SK-N-SH (cell line): Measurements from ENCODE around the gene CES5A. TPM values are rescaled to one million over a fixed set of nuclear protein-coding genes. Genes with fewer than 3 reads are reported as not detected.

Experiments
- CTCF ChIA-PET: fragments of 300-600, 350-600 bp; formaldehyde crosslinking; extraction: SDS; loops from one replicate; lab custom pipeline; 2021; lab: Yijun Ruan, JAX
- POLR2A ChIA-PET: fragments of 350-600 bp; sonication (Branson Sonifier 250); formaldehyde crosslinking; extraction: SDS; loops from one replicate; lab custom pipeline; 2020; ENCODE audit warnings: antibody characterized with exemption, inconsistent platforms; lab: Yijun Ruan, JAX
- DNase-seq: peaks from one replicate; pipeline ENCODE4 v3.0.0; 2012
- H2AFZ ChIP-seq: fragments of 200-600 bp; sonication (generic); 2 replicates; pipeline ENCODE4 v1.8.1; 2016; ENCODE audit warnings: antibody characterized with exemption, mild to moderate bottlenecking, low read depth
- H3F3A ChIP-seq: fragments of 200-600 bp; sonication (generic); replicated peaks from 2 replicates; pipeline ENCODE3; 2016; ENCODE audit warnings: antibody characterized with exemption, mild to moderate bottlenecking; ENCODE audit not compliant: insufficient read depth
- H3K27ac ChIP-seq, 2 experiments: fragments of 200-500 bp in 1 of 2; fragments of 200-600 bp in 1 of 2; sonication (Bioruptor generic) in 1 of 2; sonication (generic), shearing (Covaris generic) in 1 of 2; 2 replicates each; pipeline versions ENCODE4 v1.5.1 to v1.6.1; 2014 to 2016; ENCODE audit warnings: low read depth in 2 of 2, inconsistent platforms in 1 of 2, low read length in 1 of 2, mild to moderate bottlenecking in 1 of 2, mixed read lengths in 1 of 2
- H3K27me3 ChIP-seq: fragments of 200-600 bp; sonication (generic), shearing (Covaris generic); 2 replicates; pipeline ENCODE4 v1.6.1; 2016; ENCODE audit warnings: mixed run types; ENCODE audit not compliant: insufficient read depth
- H3K36me3 ChIP-seq, 2 experiments: fragments of 200-500 bp in 1 of 2; fragments of 200-600 bp in 1 of 2; sonication (Bioruptor generic) in 1 of 2; sonication (generic) in 1 of 2; replicated peaks in 1 of 2; 2 replicates each; pipeline versions ENCODE3 to v1.5.1; 2014 to 2016; ENCODE audit warnings: low read length in 1 of 2, mild to moderate bottlenecking in 1 of 2; ENCODE audit not compliant: insufficient read depth in 2 of 2, control insufficient read depth in 1 of 2
- H3K4me1 ChIP-seq, 2 experiments: fragments of 200-500 bp in 1 of 2; fragments of 200-600 bp in 1 of 2; sonication (Bioruptor generic) in 1 of 2; sonication (generic), shearing (Covaris generic) in 1 of 2; 2 replicates each; pipeline versions ENCODE4 v1.5.1 to v1.6.1; 2014 to 2016; ENCODE audit warnings: low read depth in 1 of 2, low read length in 1 of 2, mixed run types in 1 of 2; ENCODE audit not compliant: insufficient read depth in 2 of 2, control insufficient read depth in 1 of 2
- H3K4me2 ChIP-seq: fragments of 200-600 bp; sonication (generic), shearing (Covaris generic); 2 replicates; pipeline ENCODE4 v1.6.1; 2017; ENCODE audit warnings: mixed run types
- H3K4me3 ChIP-seq, 2 experiments: fragments of 200-500 bp in 1 of 2; fragments of 200-600 bp in 1 of 2; sonication (Bioruptor generic) in 1 of 2; sonication (generic), shearing (Covaris generic) in 1 of 2; 2 replicates each; pipeline versions ENCODE4 v1.5.1 to v1.8.1; 2014 to 2016; ENCODE audit warnings: low read depth in 2 of 2, inconsistent platforms in 1 of 2, low read length in 1 of 2, mild to moderate bottlenecking in 1 of 2, mixed read lengths in 1 of 2, moderate library complexity in 1 of 2
- H3K79me2 ChIP-seq: fragments of 200-600 bp; sonication (generic); 2 replicates; pipeline ENCODE4 v1.8.1; 2017; ENCODE audit warnings: mild to moderate bottlenecking; ENCODE audit not compliant: insufficient read depth
- H3K9ac ChIP-seq: fragments of 200-600 bp; sonication (generic); 2 replicates; pipeline ENCODE4 v1.6.1; 2017; ENCODE audit warnings: mixed run types
- H3K9me2 ChIP-seq: fragments of 200-600 bp; sonication (generic); 2 replicates; pipeline ENCODE4 v1.6.1; 2017; ENCODE audit warnings: mixed run types
- H3K9me3 ChIP-seq: fragments of 200-600 bp; sonication (generic); 2 replicates; pipeline ENCODE4 v1.6.1; 2017; ENCODE audit warnings: mixed run types, mild to moderate bottlenecking, moderate library complexity
- H4K20me1 ChIP-seq: fragments of 200-600 bp; sonication (generic); 2 replicates; pipeline ENCODE4 v1.6.1; 2017; ENCODE audit warnings: mild to moderate bottlenecking, mixed run types; ENCODE audit not compliant: insufficient read depth
- CHD2 ChIP-seq: fragments of 150-350 bp; IDR thresholded peaks from 2 replicates; pipeline ENCODE4 v1.6.1; 2018; ENCODE audit warnings: low read length; ENCODE audit not compliant: partially characterized antibody
- FOSL2 ChIP-seq: IDR thresholded peaks from 2 replicates; pipeline ENCODE4 v1.4.0; 2012; ENCODE audit warnings: low read depth, mild to moderate bottlenecking, moderate library complexity, borderline replicate concordance
- FOXJ3 ChIP-seq: sonication (generic); formaldehyde crosslinking; IDR thresholded peaks from 2 replicates; pipeline ENCODE4 v1.5.1; 2020; ENCODE audit warnings: mild to moderate bottlenecking, missing genetic modification reagents
- FOXM1 ChIP-seq: IDR thresholded peaks from 2 replicates; pipeline ENCODE4 v1.4.0; 2012; ENCODE audit warnings: low read depth, mild to moderate bottlenecking
- IRF3 ChIP-seq: fragments of 150-350 bp; IDR thresholded peaks from 2 replicates; pipeline ENCODE4 v1.6.1; 2016; ENCODE audit warnings: mild to moderate bottlenecking, low read depth, low read length
- MEF2A ChIP-seq: IDR thresholded peaks from 2 replicates; pipeline ENCODE4 v1.4.0; 2012; ENCODE audit warnings: low read depth, borderline replicate concordance
- NRF1 ChIP-seq: IDR thresholded peaks from 2 replicates; pipeline ENCODE4 v1.6.1; 2012; ENCODE audit warnings: low read depth, mild to moderate bottlenecking, low read length
- PBX3 ChIP-seq: IDR thresholded peaks from 2 replicates; pipeline ENCODE4; 2012
- POLR2AphosphoS5 ChIP-seq: IDR thresholded peaks from 2 replicates; pipeline ENCODE4 v1.6.1; 2012; ENCODE audit warnings: low read depth, low read length
- REST ChIP-seq: IDR thresholded peaks from 2 replicates; pipeline ENCODE4 v1.6.1; 2012; ENCODE audit warnings: mild to moderate bottlenecking, low read depth, low read length, moderate library complexity
- RFX5 ChIP-seq: IDR thresholded peaks from 2 replicates; pipeline ENCODE4 v1.6.1; 2012; ENCODE audit warnings: mild to moderate bottlenecking, improper control_type of control experiment, low read length
- SIN3A ChIP-seq: IDR thresholded peaks from 2 replicates; pipeline ENCODE4 v1.6.1; 2012; ENCODE audit warnings: low read depth, mild to moderate bottlenecking, low read length, moderate library complexity, borderline replicate concordance
- USF1 ChIP-seq: IDR thresholded peaks from 2 replicates; pipeline ENCODE4 v1.4.0; 2012; ENCODE audit warnings: low read depth, borderline replicate concordance
- USF2 ChIP-seq: fragments of 150-350 bp; IDR thresholded peaks from 2 replicates; pipeline ENCODE4 v1.6.1; 2017; ENCODE audit warnings: antibody characterized with exemption, low read length, low read depth, borderline replicate concordance
- YY1 ChIP-seq: IDR thresholded peaks from 2 replicates; pipeline ENCODE4 v1.4.0; 2012; ENCODE audit warnings: low read depth, mild to moderate bottlenecking
- WGBS: methylation state at CpG from one replicate; pipeline ENCODE4 v1.1.6; 2017; ENCODE audit warnings: low lambda C conversion rate; 5-methylcytosine and 5-hydroxymethylcytosine counted together
- polyA plus RNA-seq, 3 experiments: library from polyadenylated mRNA; depleted of rRNA; stranded (reverse); fragments of >200 nt; gene quantifications; 2 replicates each; pipeline ENCODE4 v1.2.3, GENCODE V29; 2012

Gene CES5A
- polyA plus RNA-seq, 1 of the 3 experiments (the other 2 are of a cell fraction) = not detected

GRCh38 chr16:55898592-55898991 lies 23.4 kb upstream of the CES5A start (continued):
- TF ChIP-seq FOSL2 = no peak
- no peak for TF ChIP-seq YY1
- TF ChIP-seq CHD2 = no peak
- TF ChIP-seq NRF1 = no peak
- no peak for TF ChIP-seq USF2
- TF ChIP-seq, all 33 proteins: peak for 0

GRCh38 chr16:55892821-55893220 lies 17.6 kb upstream of the CES5A start:
- DNase-seq = no peak
- Histone ChIP-seq H3K79me2 (no peaks in the 10 kb centered on the region), H3K9ac (no peak overlapping the region), H2AFZ (no peak overlapping the region), H3F3A (no peaks in the 10 kb centered on the region), H4K20me1 (no peaks in the 10 kb centered on the region), H3K9me3 (no peaks in the 10 kb centered on the region), H3K27me3 (no peaks in the 10 kb centered on the region), H3K9me2 (no peaks in the 10 kb centered on the region), H3K4me1 (no peaks in the 10 kb centered on the region), H3K4me3 (no peak overlapping the region), H3K27ac (no peak overlapping the region), H3K4me2 (no peak overlapping the region), H3K36me3 (no peaks in the 10 kb centered on the region)
- POLR2A ChIA-PET = no interaction called here
- 0% methylated on average over 2 of the region's 2 CpGs for WGBS
- CTCF ChIA-PET = no interaction called here
- TF ChIP-seq MEF2A (no peak), SIN3A (no peak), USF1 (no peak), PBX3 (no peak), IRF3 (no peak), FOXJ3 (CRISPR knock-in tag) (no peak), USF2 (no peak), REST (no peak), FOXM1 (no peak), RFX5 (no peak), POLR2AphosphoS5 (no peak)
